HepG2 (cell line): ENCODE measurements around the gene S100A16. TPM values are rescaled to one million over a fixed set of nuclear protein-coding genes. Genes with fewer than 3 reads are reported as not detected.
A peak's percentile ranks its signal among the peaks of the same experiment; 100 is the strongest.

Experiments
- AGO2 ChIP-seq: fragments of 200-400 bp; formaldehyde crosslinking; optimal IDR thresholded peaks from 2 replicates; pipeline ENCODE3; 2017; ENCODE audit warnings: mild to moderate bottlenecking, low read depth, low read length, moderate library complexity
- ATAD3A ChIP-seq: sonication (generic); formaldehyde crosslinking; IDR thresholded peaks from 2 replicates; pipeline ENCODE4 v1.4.0; 2020; ENCODE audit warnings: missing genetic modification reagents
- CSRNP1 ChIP-seq: sonication (generic); formaldehyde crosslinking; IDR thresholded peaks from 2 replicates; pipeline ENCODE4 v1.8.1; 2023; ENCODE audit warnings: mild to moderate bottlenecking, missing genetic modification reagents
- EP300 ChIP-seq, 3 experiments: sonication (generic) in 1 of 3; formaldehyde crosslinking in 1 of 3; IDR thresholded peaks; 2 replicates each; pipeline versions ENCODE4 v1.5.1 to v1.6.1; 2011 to 2020; ENCODE audit warnings: low read depth in 2 of 3, low read length in 2 of 3, borderline replicate concordance in 1 of 3, improper control_type of control experiment in 1 of 3, mild to moderate bottlenecking in 1 of 3, missing genetic modification reagents in 1 of 3, moderate library complexity in 1 of 3
- HNRNPH1 ChIP-seq: fragments of 200-400 bp; formaldehyde crosslinking; optimal IDR thresholded peaks from 2 replicates; pipeline ENCODE3; 2017; ENCODE audit warnings: mild to moderate bottlenecking, low read depth, low read length
- KAT8 ChIP-seq: IDR thresholded peaks from 2 replicates; pipeline ENCODE4 v1.6.1; 2016; ENCODE audit warnings: missing genetic modification reagents, missing compliant biosample characterization
- MTERF4 ChIP-seq: sonication (generic); formaldehyde crosslinking; IDR thresholded peaks from 2 replicates; pipeline ENCODE4 v1.8.0; 2023; ENCODE audit warnings: mild to moderate bottlenecking, missing genetic modification reagents
- RARA ChIP-seq: IDR thresholded peaks from 2 replicates; pipeline ENCODE4 v1.6.1; 2016; ENCODE audit warnings: missing genetic modification reagents, missing compliant biosample characterization
- RBAK ChIP-seq: sonication (generic); formaldehyde crosslinking; IDR thresholded peaks from 2 replicates; pipeline ENCODE4 v1.5.1; 2020; ENCODE audit warnings: mild to moderate bottlenecking, missing genetic modification reagents
- RORA ChIP-seq: sonication (generic); formaldehyde crosslinking; IDR thresholded peaks from 2 replicates; pipeline ENCODE4 v1.5.0; 2020; ENCODE audit warnings: mild to moderate bottlenecking, missing genetic modification reagents, moderate library complexity
- TAF1 ChIP-seq: sonication (generic); formaldehyde crosslinking; IDR thresholded peaks from 2 replicates; pipeline ENCODE4 v1.4.0; 2020; ENCODE audit warnings: missing genetic modification reagents
- ZBTB37 ChIP-seq: sonication (generic); formaldehyde crosslinking; IDR thresholded peaks from 2 replicates; pipeline ENCODE4 v1.4.0; 2020; ENCODE audit warnings: mild to moderate bottlenecking, missing genetic modification reagents
- ZC3H4 ChIP-seq: sonication (generic); formaldehyde crosslinking; IDR thresholded peaks from 2 replicates; pipeline ENCODE4 v1.4.0; 2020; ENCODE audit warnings: missing genetic modification reagents, borderline replicate concordance
- ZNF281 ChIP-seq: sonication (generic); formaldehyde crosslinking; IDR thresholded peaks from 2 replicates; pipeline ENCODE4 v1.4.0; 2020; ENCODE audit warnings: missing genetic modification reagents, borderline replicate concordance
- ZNF331 ChIP-seq: sonication (generic); formaldehyde crosslinking; IDR thresholded peaks from 2 replicates; pipeline ENCODE4 v1.4.0; 2020; ENCODE audit warnings: missing genetic modification reagents
- ZNF44 ChIP-seq: sonication (generic); formaldehyde crosslinking; IDR thresholded peaks from 2 replicates; pipeline ENCODE4 v1.5.1; 2020; ENCODE audit warnings: mild to moderate bottlenecking, missing genetic modification reagents
- ZNF510 ChIP-seq: sonication (generic); formaldehyde crosslinking; IDR thresholded peaks from 2 replicates; pipeline ENCODE4 v1.4.0; 2020; ENCODE audit warnings: low read depth, mild to moderate bottlenecking, missing genetic modification reagents
- ZNF552 ChIP-seq: sonication (generic); formaldehyde crosslinking; IDR thresholded peaks from 2 replicates; pipeline ENCODE4 v1.9.0; 2022; ENCODE audit warnings: missing genetic modification reagents, mild to moderate bottlenecking, borderline replicate concordance
- ZNF576 ChIP-seq: sonication (generic); formaldehyde crosslinking; IDR thresholded peaks from 2 replicates; pipeline ENCODE4 v1.4.0; 2020; ENCODE audit warnings: mild to moderate bottlenecking, missing genetic modification reagents
- polyA plus RNA-seq, 8 experiments: library from polyadenylated mRNA; depleted of rRNA in 3 of 8; stranded (reverse) in 7 of 8; unstranded in 1 of 8; fragments of >200 nt; fragmentation: Illumina TruSeq in 4 of 8; extraction: Trizol in 4 of 8; gene quantifications; 2 replicates each; pipeline versions ENCODE4 v1.2.1 to v1.2.3, GENCODE V29; 2011 to 2016; ENCODE audit warnings: low read depth in 4 of 8, missing spikeins in 1 of 8, mixed read lengths in 1 of 8; ENCODE audit not compliant: insufficient read depth in 1 of 8
- total RNA-seq, 5 experiments: library from RNA; depleted of rRNA; stranded (reverse); fragments of >200 nt; fragmentation: Illumina TruSeq; extraction: Trizol; gene quantifications; 2 replicates each; pipeline ENCODE4 v1.2.3, GENCODE V29; 2016; ENCODE audit warnings: low read depth in 1 of 5

S100A16 gene
- total and polyA plus RNA-seq, 2 of the 13 experiments (the other 11 are each of a cell fraction or from before 2014, with no cell fraction given) = 46.0 to 195 TPM

GRCh38 chr1:153627715-153628626, 15.0 kb upstream of the S100A16 start, which contains the start of gene S100A1 (continued):
- TF ChIP-seq ZNF281 (CRISPR knock-in tag) (no peak), ATAD3A (CRISPR knock-in tag) (no peak), KAT8 (CRISPR knock-in tag) (peak; percentile 29; the same call in 1 of the 2 replicates), ZNF552 (no peak), ZC3H4 (no peak), MTERF4 (CRISPR knock-in tag) (no peak), RORA (no peak), RARA (CRISPR knock-in tag) (peak; percentile 9; the same call in 1 of the 2 replicates), ZBTB37 (CRISPR knock-in tag) (no peak), CSRNP1 (CRISPR knock-in tag) (0 out of 2 replicates have a peak, but pooled peaks have one; percentile 50), AGO2 (peak; percentile 21), ZNF510 (peak; percentile 40; the same call in 1 of the 2 replicates), HNRNPH1 (no peak), ZNF331 (CRISPR knock-in tag) (0 out of 2 replicates have a peak, but pooled peaks have one; percentile 33), TAF1 (CRISPR knock-in tag) (peak; percentile 65), ZNF44 (CRISPR knock-in tag) (no peak), RBAK (no peak), EP300 (IDR thresholded peaks at IDR 0.05; ENCODE audit: low read depth in 2 of 2, low read length in 2 of 2) (0 out of 4 replicates have a peak, but pooled peaks of 1 of the 2 experiments have one; percentile 18), EP300 (CRISPR knock-in tag; IDR thresholded peaks at IDR 0.05; ENCODE audit: borderline replicate concordance) (no peak), ZNF576 (CRISPR knock-in tag) (0 out of 2 replicates have a peak, but pooled peaks have one; percentile 66)
